NCI-H2171 (cell line): ENCODE results near the gene PPP1R9B.

Experiments used
- DNase-seq: peaks from one replicate; lab custom pipeline; 2025; lab: John Stamatoyannopoulos, UW

Gene PPP1R9B, protein sequence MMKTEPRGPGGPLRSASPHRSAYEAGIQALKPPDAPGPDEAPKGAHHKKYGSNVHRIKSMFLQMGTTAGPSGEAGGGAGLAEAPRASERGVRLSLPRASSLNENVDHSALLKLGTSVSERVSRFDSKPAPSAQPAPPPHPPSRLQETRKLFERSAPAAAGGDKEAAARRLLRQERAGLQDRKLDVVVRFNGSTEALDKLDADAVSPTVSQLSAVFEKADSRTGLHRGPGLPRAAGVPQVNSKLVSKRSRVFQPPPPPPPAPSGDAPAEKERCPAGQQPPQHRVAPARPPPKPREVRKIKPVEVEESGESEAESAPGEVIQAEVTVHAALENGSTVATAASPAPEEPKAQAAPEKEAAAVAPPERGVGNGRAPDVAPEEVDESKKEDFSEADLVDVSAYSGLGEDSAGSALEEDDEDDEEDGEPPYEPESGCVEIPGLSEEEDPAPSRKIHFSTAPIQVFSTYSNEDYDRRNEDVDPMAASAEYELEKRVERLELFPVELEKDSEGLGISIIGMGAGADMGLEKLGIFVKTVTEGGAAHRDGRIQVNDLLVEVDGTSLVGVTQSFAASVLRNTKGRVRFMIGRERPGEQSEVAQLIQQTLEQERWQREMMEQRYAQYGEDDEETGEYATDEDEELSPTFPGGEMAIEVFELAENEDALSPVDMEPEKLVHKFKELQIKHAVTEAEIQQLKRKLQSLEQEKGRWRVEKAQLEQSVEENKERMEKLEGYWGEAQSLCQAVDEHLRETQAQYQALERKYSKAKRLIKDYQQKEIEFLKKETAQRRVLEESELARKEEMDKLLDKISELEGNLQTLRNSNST

DNA sequence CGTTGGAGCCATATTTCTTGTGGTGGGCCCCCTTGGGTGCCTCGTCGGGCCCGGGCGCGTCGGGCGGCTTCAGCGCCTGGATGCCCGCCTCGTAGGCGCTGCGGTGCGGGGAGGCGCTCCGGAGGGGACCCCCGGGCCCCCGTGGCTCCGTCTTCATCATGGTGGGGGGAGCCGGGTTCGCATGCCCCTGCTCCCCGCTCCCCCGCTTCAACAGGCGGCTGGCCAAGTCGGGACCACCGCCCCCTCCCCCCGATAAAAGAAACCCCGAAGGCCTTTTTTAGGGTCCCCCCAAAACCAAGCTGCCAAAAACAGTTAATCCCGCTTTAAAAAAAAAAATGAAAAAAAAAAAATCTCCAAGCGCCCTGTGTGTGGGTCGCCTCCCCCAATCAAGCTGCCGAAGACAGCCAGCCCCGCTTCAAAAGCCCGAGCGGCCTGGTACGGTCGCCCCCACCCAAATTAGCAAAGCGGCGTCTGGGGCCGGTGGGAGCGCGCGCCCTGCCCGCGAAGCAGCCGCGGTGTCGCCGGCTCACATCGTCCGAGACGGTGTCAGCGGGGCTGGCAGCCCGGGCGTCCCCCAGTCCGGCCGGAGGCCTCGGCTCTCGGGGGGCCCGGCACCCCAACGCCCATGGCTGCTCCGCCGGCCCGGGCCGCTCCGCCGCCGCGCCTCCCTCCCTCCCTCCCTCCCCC is at the start of gene PPP1R9B:
PPP1R9B (minus strand) TSS at position 324 of the 687 bp plus-strand sequence; CDS start at position 160, 164 bp downstream.
- no peak for DNase-seq

DNA sequence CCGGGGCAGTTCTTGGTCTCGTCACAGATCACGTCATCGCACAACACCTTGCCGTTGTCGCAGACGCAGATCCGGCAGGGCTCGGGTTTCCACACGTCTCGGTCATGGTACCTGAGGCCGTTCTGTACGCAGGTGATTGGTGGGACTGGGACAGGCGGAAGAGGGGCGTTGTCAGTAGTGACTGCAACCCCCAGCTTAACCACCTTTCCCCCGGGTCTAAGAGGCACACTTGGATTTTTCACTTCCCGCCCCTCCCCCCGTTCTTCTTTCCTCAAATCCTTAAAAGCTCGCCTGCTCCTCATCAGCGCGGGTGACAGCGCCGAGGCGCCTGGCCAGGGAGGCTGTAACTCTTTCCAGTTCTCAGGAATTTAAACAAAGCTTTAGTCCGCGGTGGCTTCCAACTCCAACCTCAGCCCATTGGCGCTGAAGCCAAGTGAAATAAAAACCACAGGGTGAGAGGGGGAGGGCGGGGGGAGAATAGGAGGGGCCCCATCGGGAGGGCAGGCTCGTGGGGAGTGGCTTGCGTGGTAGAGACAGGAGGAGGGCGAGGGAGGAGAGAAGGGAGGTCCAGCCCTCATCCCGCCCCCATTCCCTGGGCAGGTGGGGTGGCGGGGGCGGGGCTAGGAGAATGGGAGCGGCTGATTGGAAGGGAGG is 49.5 kb upstream of the PPP1R9B start:
- DNase-seq: peak; percentile 87

DNA sequence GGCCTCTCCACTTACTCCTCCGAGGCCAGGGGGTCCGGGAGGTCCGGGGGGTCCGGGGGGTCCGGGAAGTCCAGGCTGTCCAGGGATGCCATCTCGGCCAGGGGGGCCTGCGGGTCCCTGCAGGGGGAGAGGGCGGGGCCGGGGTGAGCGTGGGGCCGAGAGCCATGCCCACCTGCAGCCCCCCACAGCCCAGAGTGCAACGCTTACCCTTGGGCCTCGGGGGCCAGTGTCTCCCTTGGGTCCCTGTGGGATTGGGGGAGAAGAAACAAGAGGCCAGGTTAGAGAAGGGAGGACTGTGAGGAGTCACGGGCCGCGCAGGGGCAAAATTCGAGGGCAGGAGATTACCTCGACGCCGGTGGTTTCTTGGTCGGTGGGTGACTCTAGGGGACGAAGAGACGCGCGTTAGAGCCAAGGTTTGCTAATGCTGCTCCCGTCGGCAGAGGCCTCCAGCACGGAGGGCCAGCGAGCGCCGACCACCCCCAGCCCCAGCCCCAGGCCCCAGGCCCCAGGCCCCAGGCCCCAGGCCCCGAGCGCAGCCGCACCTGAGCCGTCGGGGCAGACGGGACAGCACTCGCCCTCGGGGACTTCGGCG is 48.8 kb upstream of the PPP1R9B start:
- no peak for DNase-seq

DNA sequence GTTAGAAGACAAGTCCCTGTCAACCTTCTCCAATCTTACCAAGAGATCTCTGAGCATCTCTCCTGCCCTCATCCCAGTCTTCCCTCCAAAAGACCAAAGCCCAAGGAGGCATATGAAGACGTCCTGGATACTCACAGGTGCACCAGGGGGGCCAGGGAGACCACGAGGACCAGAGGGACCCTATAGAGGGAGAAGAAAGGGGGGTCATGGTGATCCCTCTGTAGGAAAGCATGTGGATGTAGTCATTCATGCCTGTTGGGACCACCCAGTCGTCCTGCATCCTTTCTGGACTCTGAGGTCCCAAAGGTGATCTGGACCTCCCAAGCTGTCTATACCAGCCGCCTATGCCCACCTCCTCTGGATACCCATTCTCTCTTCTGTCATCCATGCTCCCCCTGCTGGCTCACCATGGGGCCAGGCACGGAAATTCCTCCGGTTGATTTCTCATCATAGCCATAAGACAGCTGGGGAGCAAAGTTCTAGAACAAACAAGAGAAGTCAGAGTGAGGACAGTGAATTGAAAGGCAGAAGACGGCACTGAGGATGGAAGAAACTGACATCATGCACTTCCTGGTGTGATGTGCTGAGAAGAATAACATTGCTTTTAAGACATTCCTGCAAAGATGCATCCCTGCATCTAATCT is 47.7 kb upstream of the PPP1R9B start:
- no peak for DNase-seq

DNA sequence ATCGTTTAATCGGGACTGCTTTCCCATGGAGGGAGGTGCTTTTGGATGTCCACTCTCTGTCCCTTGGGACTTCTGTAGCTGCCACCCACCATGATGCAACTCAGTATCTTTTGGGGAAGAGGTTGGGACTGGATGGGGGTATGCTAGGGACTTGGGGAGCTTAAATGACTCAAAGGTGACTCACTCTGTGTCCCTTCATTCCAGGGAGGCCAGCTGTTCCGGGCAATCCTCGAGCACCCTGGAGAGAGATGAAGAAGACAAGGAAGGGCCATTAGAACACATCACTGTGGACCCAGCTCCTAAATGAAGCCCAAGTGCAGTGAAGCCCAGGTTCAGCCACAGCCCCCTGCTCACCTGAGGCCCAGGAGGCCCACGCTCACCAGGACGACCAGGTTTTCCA is 46.3 kb upstream of the PPP1R9B start:
- DNase-seq: no peak

DNA sequence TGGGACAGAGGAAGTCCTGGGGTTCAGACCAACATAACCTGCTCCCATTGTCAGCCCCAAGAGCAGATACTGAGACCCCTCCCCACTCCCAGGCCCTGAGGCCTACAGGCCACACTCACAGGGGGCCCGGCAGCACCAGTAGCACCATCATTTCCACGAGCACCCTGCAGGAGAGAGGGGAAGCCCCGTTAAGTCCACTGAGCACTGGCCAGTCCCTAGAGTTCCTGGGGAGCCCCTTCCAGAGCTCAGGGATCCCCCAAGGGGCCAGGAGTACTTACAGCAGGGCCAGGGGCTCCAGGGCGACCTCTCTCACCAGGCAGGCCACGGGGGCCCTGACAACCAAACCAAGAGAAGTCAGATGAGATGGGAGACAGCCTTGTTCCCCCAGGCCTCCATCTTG is 45.6 kb upstream of the PPP1R9B start:
- DNase-seq: no peak

DNA sequence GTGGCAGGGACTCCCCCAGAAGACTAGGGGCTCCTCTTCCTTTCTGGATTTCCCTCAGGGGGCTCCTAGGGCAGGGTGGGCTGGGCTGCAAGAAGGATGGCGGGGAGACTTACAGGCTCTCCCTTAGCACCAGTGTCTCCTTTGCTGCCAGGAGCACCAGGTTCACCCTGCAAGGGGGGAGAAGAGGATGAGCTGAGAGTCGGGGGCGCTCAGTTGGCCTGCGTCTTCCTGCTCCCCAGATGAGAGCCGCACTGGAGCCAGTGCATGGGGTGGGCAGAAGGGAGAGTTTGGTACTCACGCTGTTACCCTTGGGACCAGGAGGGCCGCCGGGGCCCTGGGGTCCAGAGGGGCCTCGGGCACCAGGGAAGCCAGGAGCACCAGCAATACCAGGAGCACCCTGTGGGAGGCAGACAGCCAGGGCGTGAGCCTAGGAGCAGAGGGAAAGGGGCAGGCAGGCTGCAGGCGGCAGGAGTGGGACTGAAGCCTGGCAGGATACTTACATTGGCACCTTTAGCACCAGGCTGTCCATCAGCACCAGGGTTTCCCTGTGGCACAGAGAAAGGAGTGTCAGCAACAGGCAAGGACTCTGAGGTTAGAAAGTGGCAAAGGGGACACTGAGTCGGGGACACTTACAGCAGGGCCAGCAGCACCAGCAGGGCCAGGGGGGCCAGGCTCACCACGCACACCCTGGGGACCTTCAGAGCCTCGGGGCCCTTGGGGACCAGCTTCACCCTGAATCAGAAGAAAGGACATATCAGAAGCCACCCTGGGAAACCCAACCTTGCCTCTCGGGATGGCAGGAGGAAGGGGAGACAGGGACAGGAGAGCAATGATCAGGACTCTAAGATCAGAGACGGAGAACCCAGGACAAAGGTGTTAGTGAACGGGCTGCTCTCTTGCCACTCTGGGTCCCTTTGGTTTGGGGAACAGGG is 44.7 kb upstream of the PPP1R9B start:
- DNase-seq: no peak

DNA sequence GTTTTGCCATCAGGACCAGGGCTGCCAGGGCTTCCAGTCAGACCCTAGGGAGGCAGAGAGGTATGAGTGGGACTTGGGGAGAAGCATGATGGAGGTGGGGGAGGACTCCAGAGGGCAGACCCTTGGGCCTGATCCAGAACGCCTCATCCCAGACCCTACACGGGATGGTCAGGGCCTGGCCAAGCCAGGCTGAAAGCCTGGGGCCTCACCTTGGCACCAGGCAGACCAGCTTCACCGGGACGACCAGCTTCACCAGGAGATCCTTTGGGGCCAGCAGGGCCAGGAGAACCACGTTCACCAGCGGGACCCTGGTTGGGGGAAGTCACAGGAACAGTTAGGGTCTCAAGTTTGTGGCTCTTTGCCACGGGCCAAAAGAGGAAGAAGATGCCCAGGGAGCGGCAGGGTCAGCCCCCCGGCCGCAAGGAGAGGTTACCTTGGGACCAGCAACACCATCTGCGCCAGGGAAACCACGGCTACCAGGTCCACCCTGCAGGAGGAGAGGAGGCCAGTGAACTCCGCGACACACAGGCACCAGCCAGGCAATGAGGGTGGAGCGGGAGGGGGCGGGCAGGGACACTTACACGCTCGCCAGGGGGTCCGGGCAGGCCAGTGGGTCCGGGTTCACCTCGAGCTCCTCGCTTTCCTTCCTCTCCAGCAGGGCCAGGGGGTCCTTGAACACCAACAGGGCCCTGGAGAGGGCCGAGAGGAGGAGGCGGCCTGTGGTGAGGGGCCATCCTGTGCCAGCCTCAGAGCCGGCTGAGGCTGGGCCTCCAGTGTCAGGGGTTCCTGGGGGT is 43.9 kb upstream of the PPP1R9B start:
- no peak for DNase-seq

DNA sequence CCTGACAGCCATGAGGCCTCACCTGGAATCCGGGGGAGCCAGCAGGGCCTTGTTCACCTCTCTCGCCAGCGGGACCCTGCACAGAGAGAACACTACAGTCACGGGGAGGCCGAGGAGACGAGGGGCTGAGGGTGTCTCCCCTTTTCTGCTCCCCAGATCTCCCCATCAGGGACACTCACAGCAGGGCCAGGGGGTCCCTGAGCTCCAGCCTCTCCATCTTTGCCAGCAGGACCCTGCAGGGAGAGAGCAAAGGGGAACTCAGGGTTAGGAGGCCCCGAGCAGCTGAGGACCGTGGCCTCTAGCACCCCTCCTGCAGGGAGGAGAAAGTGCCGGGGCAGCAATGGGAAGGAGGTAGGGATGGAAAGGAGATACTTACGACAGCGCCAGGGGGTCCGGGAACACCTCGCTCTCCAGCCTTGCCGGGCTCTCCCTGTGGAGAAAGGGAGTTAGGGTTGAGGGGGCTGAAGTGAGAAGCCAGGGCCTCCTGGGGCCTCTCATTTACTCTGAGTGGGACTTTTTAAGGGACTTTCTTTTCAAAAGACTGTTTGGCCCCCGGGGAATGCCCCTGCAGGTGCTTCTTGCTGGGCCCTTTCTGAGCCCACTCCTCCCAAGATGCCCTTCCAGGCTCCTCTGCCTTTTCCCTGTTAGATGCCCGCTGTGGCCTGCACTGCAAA is 42.3 kb upstream of the PPP1R9B start:
- DNase-seq: no peak

DNA sequence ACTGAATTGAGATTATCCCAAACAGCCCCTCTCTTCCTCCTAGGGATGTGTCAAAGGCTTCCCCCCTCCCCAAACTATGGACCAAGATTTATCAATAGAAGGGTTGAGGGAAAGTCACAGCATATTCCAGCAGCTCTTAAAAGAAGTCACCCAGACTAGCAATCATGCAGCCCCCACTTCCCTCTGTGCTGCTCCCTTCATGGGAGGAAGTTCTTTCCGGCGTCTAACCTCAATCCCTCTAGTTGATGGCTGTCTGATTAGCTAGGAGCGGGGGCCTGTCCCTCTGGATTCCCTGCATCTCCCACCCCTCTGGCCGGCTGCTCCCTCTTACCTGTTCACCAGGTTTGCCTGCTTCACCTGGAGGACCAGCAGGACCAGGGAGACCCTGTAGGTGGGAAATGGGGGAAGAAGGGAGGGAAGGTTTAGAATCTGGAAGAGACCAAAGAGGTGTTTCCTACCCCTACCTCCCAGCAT is 41.7 kb upstream of the PPP1R9B start:
- no peak for DNase-seq

DNA sequence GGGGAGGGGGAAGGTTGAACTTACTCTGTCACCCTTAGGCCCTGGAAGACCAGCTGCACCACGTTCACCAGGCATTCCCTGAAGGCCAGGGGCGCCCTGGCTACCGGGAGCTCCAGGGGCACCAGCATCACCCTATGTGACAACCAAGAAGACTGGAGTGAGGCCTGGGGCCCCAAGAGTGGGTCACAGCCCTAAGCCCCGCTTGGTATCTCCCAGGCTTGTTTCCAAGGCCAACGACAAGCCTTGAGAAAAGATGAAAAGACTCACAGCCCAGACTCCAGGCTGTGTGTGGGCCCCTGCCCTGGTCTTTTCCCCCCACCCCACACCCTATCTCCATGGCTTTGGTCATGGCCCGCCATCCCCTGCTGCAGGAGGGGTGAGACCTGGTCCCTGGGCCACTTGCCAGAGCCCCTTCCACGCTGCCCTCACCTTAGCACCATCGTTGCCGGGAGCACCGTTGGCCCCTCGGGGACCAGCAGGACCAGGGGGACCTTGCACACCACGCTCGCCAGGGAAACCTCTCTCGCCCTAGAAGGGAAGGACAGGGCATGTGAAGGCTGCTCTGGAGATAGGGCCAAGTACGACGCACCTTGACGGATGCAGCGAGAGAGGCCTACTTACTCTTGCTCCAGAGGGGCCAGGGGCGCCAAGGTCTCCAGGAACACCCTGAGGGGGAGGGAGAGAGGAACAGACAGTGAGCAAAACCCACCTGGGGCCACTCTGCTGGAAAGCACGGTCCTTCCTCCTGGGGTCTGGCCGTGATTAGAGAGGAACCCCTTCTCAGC is 41.1 kb upstream of the PPP1R9B start:
- DNase-seq: no peak

DNA sequence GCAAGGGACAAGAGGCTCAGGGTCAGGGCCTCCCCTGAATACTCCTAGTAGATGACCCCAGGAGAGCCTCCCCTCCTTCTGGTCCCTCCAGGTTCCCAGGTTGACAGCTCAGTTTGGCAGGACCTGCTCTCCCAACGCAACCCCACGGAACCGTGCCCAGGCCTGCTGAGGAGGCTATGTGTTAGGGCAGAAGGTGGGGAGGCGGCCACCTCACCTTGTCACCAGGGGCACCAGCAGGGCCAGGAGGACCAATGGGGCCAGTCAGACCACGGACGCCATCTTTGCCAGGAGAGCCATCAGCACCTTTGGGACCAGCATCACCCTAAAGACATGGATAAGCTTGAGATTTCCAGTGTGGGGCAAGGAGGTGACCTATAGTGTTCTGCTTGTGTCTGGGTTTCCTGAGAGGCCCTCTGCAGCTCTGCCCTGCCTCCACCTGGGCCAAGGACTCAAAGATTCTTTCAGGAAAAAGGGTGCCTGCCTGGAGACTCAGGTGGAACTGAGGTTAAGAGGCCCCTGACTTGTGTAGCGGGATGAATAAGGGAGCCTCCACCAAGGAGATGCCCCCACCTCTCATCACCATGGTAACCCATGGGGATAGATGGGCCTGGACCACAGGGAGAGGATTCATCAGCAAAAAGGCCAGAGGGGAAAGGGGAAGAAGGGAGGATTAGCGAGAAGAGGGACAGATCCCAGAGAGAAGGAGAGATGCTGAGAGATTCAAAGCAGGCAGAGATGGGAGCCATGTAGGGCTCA is 40.3 kb upstream of the PPP1R9B start:
- no peak for DNase-seq

DNA sequence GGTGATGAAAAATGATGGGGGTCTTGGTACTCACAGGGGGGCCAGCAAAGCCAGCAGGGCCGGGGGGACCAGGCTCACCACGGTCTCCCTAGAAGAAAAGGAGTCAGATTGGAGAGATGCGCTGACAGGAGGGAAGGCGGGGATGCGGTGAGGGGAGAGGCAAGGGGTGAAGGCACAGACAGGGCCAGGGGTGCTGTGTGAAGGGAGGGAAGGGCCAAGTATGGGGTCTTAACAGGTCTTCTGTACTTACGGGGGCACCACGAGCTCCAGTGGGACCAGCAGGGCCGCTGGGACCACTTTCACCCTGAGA is 39.8 kb upstream of the PPP1R9B start:
- no peak for DNase-seq

DNA sequence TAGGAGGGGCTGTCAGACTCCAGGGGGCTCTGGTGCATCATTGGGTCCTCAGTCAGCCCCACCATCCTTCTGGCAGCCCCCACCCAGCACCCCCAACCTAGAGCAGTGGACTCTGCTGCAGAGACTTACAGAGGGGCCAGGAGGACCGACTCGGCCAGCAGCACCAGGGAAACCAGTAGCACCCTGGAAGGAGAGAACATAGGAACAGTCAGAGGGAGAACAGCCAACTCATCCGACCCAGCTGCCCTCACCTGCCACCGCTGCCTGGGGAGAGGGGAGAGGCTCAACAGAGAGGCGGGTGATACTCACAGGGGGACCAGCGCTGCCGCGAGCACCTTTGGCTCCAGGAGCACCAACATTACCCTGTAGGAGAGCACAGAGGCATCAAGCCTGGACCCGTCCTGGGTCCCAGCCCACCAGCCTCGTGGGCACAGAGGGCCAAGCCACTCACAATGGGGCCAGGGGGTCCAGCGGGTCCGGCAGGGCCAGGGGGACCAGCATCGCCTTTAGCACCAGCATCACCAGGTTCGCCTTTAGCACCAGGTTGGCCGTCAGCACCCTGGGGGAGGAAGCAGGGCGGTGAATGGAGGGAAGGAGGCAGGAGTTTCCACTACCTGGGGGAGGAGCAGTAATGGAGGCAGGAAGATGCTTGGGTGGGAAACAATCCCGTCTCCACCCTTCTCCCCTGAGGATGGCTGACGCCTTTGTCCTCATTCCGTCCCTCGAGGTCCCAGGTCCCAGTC is 39.2 kb upstream of the PPP1R9B start:
- no peak for DNase-seq

DNA sequence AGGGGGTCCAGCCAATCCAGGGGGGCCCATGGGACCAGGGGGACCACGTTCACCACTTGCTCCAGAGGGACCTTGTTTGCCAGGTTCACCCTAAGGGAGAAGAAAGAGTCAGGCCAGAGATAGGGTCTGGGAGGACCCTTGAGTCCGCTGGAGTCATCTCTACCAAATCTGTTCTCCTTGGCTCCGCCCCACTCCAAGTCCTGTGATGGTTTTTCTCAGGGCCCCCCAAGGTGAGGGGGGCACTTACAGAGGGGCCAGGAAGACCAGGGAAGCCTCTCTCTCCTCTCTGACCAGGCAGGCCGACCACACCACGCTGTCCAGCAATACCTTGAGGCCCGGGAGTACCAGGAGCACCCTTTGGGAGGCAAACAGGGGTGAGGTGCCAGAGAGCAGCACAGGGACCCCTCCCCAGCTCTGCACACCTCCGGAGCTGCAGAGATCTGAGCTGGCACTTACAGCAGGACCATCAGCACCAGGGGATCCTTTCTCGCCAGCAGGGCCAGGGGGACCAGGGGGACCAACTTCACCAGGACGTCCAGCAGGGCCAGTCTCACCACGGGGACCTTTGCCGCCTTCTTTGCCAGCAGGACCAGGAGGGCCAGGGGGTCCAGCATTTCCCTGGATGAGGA is 38.6 kb upstream of the PPP1R9B start:
- DNase-seq: no peak

DNA sequence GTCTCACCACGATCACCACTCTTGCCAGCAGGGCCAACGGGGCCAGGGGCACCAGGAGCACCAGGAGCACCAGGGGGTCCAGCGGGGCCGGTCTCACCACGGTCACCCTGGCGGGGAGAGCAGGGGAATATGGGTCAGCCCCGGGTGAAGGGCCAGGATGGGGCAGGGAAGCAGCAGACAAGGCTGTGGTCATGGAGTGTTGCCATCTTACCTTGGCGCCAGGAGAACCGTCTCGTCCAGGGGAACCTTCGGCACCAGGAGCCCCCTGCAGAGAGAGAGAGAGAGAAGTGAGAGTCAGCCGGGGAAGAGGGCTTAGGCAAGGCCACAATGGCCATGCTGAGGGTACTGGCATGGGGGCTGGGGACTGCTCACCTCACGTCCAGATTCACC is 38.0 kb upstream of the PPP1R9B start:
- no peak for DNase-seq
